HCT116 (cell line): ENCODE measurements around the gene OPCML.

ENCODE experiments used
- POLR2A ChIP-seq: IDR thresholded peaks from 2 replicates; pipeline ENCODE4 v1.7.0; 2011; ENCODE audit warnings: borderline replicate concordance; ENCODE audit not compliant: insufficient read depth, insufficient read length; ENCODE audit errors: extremely low read depth
- POLR2AphosphoS5 ChIP-seq: IDR thresholded peaks from 2 replicates; pipeline ENCODE4 v1.6.1; 2011; ENCODE audit warnings: mild to moderate bottlenecking, low read depth, low read length, moderate library complexity
- TF ChIP-seq, protein P1 (sequence below), 3 experiments: fragments of 200-600 bp in 1 of 3; sonication (generic) in 1 of 3; IDR thresholded peaks in 2 of 3; conservative IDR thresholded peaks in 1 of 3; 2 replicates each; pipeline ENCODE4 v1.5.1; 2012 to 2017; ENCODE audit warnings: low read depth in 2 of 3, low read length in 2 of 3, antibody characterized with exemption in 1 of 3, borderline replicate concordance in 1 of 3, control low read depth in 1 of 3, mild to moderate bottlenecking in 1 of 3, mixed read lengths in 1 of 3, mixed run types in 1 of 3, moderate library complexity in 1 of 3; ENCODE audit not compliant: insufficient read depth in 1 of 3

GRCh38 chr11:132648851-132649250 lies 883.5 kb downstream of the OPCML start:
- no peak for TF ChIP-seq POLR2AphosphoS5
- TF ChIP-seq, protein P1, sequence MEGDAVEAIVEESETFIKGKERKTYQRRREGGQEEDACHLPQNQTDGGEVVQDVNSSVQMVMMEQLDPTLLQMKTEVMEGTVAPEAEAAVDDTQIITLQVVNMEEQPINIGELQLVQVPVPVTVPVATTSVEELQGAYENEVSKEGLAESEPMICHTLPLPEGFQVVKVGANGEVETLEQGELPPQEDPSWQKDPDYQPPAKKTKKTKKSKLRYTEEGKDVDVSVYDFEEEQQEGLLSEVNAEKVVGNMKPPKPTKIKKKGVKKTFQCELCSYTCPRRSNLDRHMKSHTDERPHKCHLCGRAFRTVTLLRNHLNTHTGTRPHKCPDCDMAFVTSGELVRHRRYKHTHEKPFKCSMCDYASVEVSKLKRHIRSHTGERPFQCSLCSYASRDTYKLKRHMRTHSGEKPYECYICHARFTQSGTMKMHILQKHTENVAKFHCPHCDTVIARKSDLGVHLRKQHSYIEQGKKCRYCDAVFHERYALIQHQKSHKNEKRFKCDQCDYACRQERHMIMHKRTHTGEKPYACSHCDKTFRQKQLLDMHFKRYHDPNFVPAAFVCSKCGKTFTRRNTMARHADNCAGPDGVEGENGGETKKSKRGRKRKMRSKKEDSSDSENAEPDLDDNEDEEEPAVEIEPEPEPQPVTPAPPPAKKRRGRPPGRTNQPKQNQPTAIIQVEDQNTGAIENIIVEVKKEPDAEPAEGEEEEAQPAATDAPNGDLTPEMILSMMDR (IDR thresholded peaks at IDR 0.05 in 2 of 3, conservative IDR thresholded peaks at IDR 0.05 in 1 of 3; ENCODE audit: borderline replicate concordance in 1 of 3, insufficient read depth in 1 of 3, low read depth in 2 of 3, low read length in 2 of 3), result no peak
- TF ChIP-seq POLR2A, result no peak
